C4-2B (cell line): Measurements from ENCODE around the gene MOCOS.

ENCODE experiments used
- ZFX ChIP-seq: fragments of 450-650 bp; IDR thresholded peaks from 2 replicates; pipeline ENCODE4 v1.6.1; 2017
- TF ChIP-seq, protein P1 (sequence below): fragments of 450-650 bp; conservative IDR thresholded peaks from 2 replicates; pipeline ENCODE4 v1.5.1; 2017; ENCODE audit warnings: mild to moderate bottlenecking

DNA sequence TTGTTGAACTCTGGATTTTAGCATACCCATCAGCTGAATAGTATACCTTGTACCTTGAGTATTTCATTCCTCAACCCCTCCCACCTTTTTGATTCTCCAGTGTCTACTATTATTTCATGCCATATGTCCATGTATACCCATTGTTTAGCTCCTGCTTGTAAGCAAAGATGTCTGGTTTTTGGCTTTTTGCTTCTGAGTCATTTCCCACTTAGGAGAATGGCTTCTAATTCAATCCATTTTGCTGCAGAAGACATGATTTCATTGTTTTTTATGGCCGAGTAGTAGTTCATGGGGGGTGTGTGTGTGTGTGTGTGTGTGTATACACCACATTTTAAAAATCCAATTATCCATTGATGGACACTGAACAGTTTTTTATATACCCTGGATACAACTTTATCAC, 24.3 kb upstream of the MOCOS start:
- TF ChIP-seq, protein P1, sequence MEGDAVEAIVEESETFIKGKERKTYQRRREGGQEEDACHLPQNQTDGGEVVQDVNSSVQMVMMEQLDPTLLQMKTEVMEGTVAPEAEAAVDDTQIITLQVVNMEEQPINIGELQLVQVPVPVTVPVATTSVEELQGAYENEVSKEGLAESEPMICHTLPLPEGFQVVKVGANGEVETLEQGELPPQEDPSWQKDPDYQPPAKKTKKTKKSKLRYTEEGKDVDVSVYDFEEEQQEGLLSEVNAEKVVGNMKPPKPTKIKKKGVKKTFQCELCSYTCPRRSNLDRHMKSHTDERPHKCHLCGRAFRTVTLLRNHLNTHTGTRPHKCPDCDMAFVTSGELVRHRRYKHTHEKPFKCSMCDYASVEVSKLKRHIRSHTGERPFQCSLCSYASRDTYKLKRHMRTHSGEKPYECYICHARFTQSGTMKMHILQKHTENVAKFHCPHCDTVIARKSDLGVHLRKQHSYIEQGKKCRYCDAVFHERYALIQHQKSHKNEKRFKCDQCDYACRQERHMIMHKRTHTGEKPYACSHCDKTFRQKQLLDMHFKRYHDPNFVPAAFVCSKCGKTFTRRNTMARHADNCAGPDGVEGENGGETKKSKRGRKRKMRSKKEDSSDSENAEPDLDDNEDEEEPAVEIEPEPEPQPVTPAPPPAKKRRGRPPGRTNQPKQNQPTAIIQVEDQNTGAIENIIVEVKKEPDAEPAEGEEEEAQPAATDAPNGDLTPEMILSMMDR, result no peak
- TF ChIP-seq ZFX, result no peak
